Hepatocyte (in vitro differentiated cells): ENCODE results near the gene AGRP.

Experiments used
- CTCF ChIP-seq: fragments of 200-600 bp; sonication (generic); IDR thresholded peaks from 2 replicates; pipeline ENCODE4 v1.5.1; 2016; ENCODE audit warnings: antibody characterized with exemption, mild to moderate bottlenecking; ENCODE audit not compliant: poor library complexity
- EZH2 ChIP-seq: fragments of 200-600 bp; sonication (generic); IDR thresholded peaks from 2 replicates; pipeline ENCODE4 v1.6.1; 2016; ENCODE audit warnings: antibody characterized with exemption, mild to moderate bottlenecking, borderline replicate concordance
- EZH2phosphoT487 ChIP-seq: fragments of 200-600 bp; sonication (generic); IDR thresholded peaks from one replicate; pipeline ENCODE4 v1.6.1; 2018; ENCODE audit warnings: antibody characterized with exemption, mild to moderate bottlenecking, low read depth, moderate library complexity; ENCODE audit not compliant: unreplicated experiment, severe bottlenecking

- TF ChIP-seq CTCF, result no peak
- no peak for TF ChIP-seq EZH2
- TF ChIP-seq EZH2phosphoT487, result no peak
Observed at GRCh38 chr16:67528870-67529581, 45.7 kb upstream of the AGRP start.
